Caco-2 (cell line): ENCODE measurements around the gene UGT1A1. TPM values are rescaled to one million over a fixed set of nuclear protein-coding genes. Genes with fewer than 3 reads are reported as not detected.

ENCODE experiments used
- BruUV-seq: library from RNA; stranded (reverse); fragments of 400-500 nt; replicated peaks from 2 replicates; lab custom pipeline; 2021; lab: Mats Ljungman, UMichigan
- CTCF ChIA-PET: fragments of 300-600 bp; sonication (Branson Sonifier 250); formaldehyde crosslinking; loops from one replicate; lab custom pipeline; 2022; ENCODE audit warnings: antibody characterized with exemption; lab: Charles Lee
- POLR2A ChIA-PET: fragments of 300-600 bp; sonication (Branson Sonifier 250); formaldehyde crosslinking; loops from one replicate; lab custom pipeline; 2022; ENCODE audit warnings: antibody characterized with exemption; lab: Charles Lee
- DNase-seq, 2 experiments: peaks; one replicate each; pipeline versions ENCODE4 v3.0.0 to v3.0.0-alpha.2; 2020 to 2022
- H3K27me3 ChIP-seq: replicated peaks from 2 replicates; pipeline ENCODE4 v1.6.0; 2011; ENCODE audit warnings: low read length; ENCODE audit not compliant: control insufficient read depth, insufficient read depth
- H3K36me3 ChIP-seq: 2 replicates; pipeline ENCODE4 v1.5.1; 2011; ENCODE audit warnings: low read length; ENCODE audit not compliant: control insufficient read depth, insufficient read depth
- H3K4me1 ChIP-seq: fragments of 250-450 bp; sonication (Bioruptor Pico); 2 replicates; pipeline ENCODE4 v1.5.1; 2020; ENCODE audit warnings: mild to moderate bottlenecking
- H3K4me3 ChIP-seq: 2 replicates; pipeline ENCODE4 v1.5.1; 2011; ENCODE audit warnings: low read depth, mild to moderate bottlenecking, control low read depth, low read length
- H3K9me3 ChIP-seq: fragments of 250-450 bp; sonication (Bioruptor Pico); 2 replicates; pipeline ENCODE4 v1.5.1; 2020; ENCODE audit warnings: mild to moderate bottlenecking, moderate library complexity
- H3K27ac Mint-ChIP-seq: one replicate; pipeline ENCODE4 v1.8.0; 2022; ENCODE audit warnings: mixed read lengths; ENCODE audit not compliant: unreplicated experiment
- H3K27me3 Mint-ChIP-seq: one replicate; pipeline ENCODE4 v1.8.0; 2022; ENCODE audit warnings: mixed read lengths; ENCODE audit not compliant: insufficient read depth, unreplicated experiment
- H3K36me3 Mint-ChIP-seq: one replicate; pipeline ENCODE4 v1.8.0; 2022; ENCODE audit warnings: mild to moderate bottlenecking, mixed read lengths; ENCODE audit not compliant: insufficient read depth, unreplicated experiment
- H3K4me1 Mint-ChIP-seq: one replicate; pipeline ENCODE4 v1.8.0; 2022; ENCODE audit warnings: low read depth, mixed read lengths; ENCODE audit not compliant: unreplicated experiment
- H3K4me3 Mint-ChIP-seq: one replicate; pipeline ENCODE4 v1.8.0; 2022; ENCODE audit warnings: mild to moderate bottlenecking, moderate library complexity, mixed read lengths; ENCODE audit not compliant: unreplicated experiment
- H3K9me3 Mint-ChIP-seq: one replicate; pipeline ENCODE4 v1.8.0; 2022; ENCODE audit warnings: mixed read lengths; ENCODE audit not compliant: unreplicated experiment
- CTCF ChIP-seq, 2 experiments: fragments of 200-600 bp in 1 of 2; IDR thresholded peaks; 1 replicate in 1 of 2; 2 replicates in 1 of 2; pipeline versions ENCODE4 v1.5.1 to v1.8.0; 2011 to 2022; ENCODE audit warnings: antibody characterized with exemption in 1 of 2, control low read depth in 1 of 2, inconsistent platforms in 1 of 2, low read depth in 1 of 2, low read length in 1 of 2, mild to moderate bottlenecking in 1 of 2, moderate library complexity in 1 of 2; ENCODE audit not compliant: insufficient read depth in 1 of 2, severe bottlenecking in 1 of 2, unreplicated experiment in 1 of 2
- intact Hi-C: fragments of 100-400 bp; cut with micrococcal nuclease; formaldehyde crosslinking; loops from one replicate; pipeline ENCODE4 v1.10.0; 2022; ENCODE audit not compliant: unreplicated experiment
- total RNA-seq: library from RNA; stranded (reverse); gene quantifications from 2 replicates; pipeline ENCODE4 v1.2.3, GENCODE V29; 2022

The UGT1A1 gene
- total RNA-seq, 1 experiment from 2014 or later, result 3.0 TPM

- Histone ChIP-seq H3K27me3 (no peaks in the 10 kb centered on the region), H3K4me3 (no peak overlapping the region), H3K4me1 (no peaks in the 10 kb centered on the region), H3K9me3 (no peaks in the 10 kb centered on the region), H3K36me3 (no peaks in the 10 kb centered on the region)
- H3K27ac Mint-ChIP-seq, result no peak overlapping the region
- no peaks in the 10 kb centered on the region for H3K4me1 Mint-ChIP-seq
- no peak for TF ChIP-seq CTCF (IDR thresholded peaks at IDR 0.05; ENCODE audit: insufficient read depth in 1 of 2, low read depth in 1 of 2, low read length in 1 of 2, severe bottlenecking in 1 of 2, unreplicated experiment in 1 of 2)
- POLR2A ChIA-PET, result no interaction called here
- no peaks in the 10 kb centered on the region for H3K36me3 Mint-ChIP-seq
- intact Hi-C loops, result no loop called here
- no TSS peak for BruUV-seq
- no peaks in the 10 kb centered on the region for H3K9me3 Mint-ChIP-seq
- no peak for DNase-seq
- CTCF ChIA-PET, result no interaction called here
- no peaks in the 10 kb centered on the region for H3K27me3 Mint-ChIP-seq
- H3K4me3 Mint-ChIP-seq, result no peak overlapping the region
Measured at GRCh38 chr2:233791151-233791882, 31.2 kb downstream of the UGT1A1 start.

- H3K9me3 Mint-ChIP-seq, result no peaks in the 10 kb centered on the region
- TF ChIP-seq CTCF (IDR thresholded peaks at IDR 0.05; ENCODE audit: insufficient read depth in 1 of 2, low read depth in 1 of 2, low read length in 1 of 2, severe bottlenecking in 1 of 2, unreplicated experiment in 1 of 2), result no peak
- Histone ChIP-seq H3K4me1 (no peaks in the 10 kb centered on the region), H3K36me3 (no peaks in the 10 kb centered on the region), H3K4me3 (no peak overlapping the region), H3K9me3 (no peaks in the 10 kb centered on the region), H3K27me3 (no peaks in the 10 kb centered on the region)
- CTCF ChIA-PET, result interaction anchor here (0.7 kb wide), 1 partner anchor 137 kb away, joined by 3 read pairs; no protein-coding TSS in a partner anchor
- no peaks in the 10 kb centered on the region for H3K4me1 Mint-ChIP-seq
- BruUV-seq, result no TSS peak
- intact Hi-C loops, result no loop called here
- POLR2A ChIA-PET, result no interaction called here
- H3K27ac Mint-ChIP-seq, result no peak overlapping the region
- no peaks in the 10 kb centered on the region for H3K27me3 Mint-ChIP-seq
- DNase-seq, result no peak
- no peaks in the 10 kb centered on the region for H3K36me3 Mint-ChIP-seq
- H3K4me3 Mint-ChIP-seq, result no peak overlapping the region
Measured at GRCh38 chr2:233791883-233792329, 31.8 kb downstream of the UGT1A1 start.

GRCh38 chr2:233792720-233793119, 32.6 kb downstream of the UGT1A1 start:
- no peaks in the 10 kb centered on the region for H3K4me1 Mint-ChIP-seq
- intact Hi-C loops, result no loop called here
- ChIA-PET CTCF (interaction anchor here (0.7 kb wide), 1 partner anchor 136 kb away, joined by 3 read pairs; no protein-coding TSS in a partner anchor), POLR2A (no interaction called here)
- DNase-seq, result no peak
- no peaks in the 10 kb centered on the region for H3K27me3 Mint-ChIP-seq
- no TSS peak for BruUV-seq
- H3K36me3 ChIP-seq, result no peaks in the 10 kb centered on the region
- no peaks in the 10 kb centered on the region for H3K9me3 ChIP-seq
- H3K27ac Mint-ChIP-seq, result no peak overlapping the region
- no peaks in the 10 kb centered on the region for H3K36me3 Mint-ChIP-seq
- no peaks in the 10 kb centered on the region for H3K9me3 Mint-ChIP-seq
- no peak overlapping the region for H3K4me3 ChIP-seq
- no peak overlapping the region for H3K4me3 Mint-ChIP-seq
- no peaks in the 10 kb centered on the region for H3K27me3 ChIP-seq
- TF ChIP-seq CTCF (IDR thresholded peaks at IDR 0.05; ENCODE audit: insufficient read depth in 1 of 2, low read depth in 1 of 2, low read length in 1 of 2, severe bottlenecking in 1 of 2, unreplicated experiment in 1 of 2), result no peak
- no peaks in the 10 kb centered on the region for H3K4me1 ChIP-seq
